Stomach (tissue), 4 donors: ENCODE measurements around the gene KIAA0513.

ENCODE experiments used
- CTCF ChIP-seq, 7 experiments: fragments of 450-650 bp in 4 of 7; fragments of 200-600 bp in 3 of 7; sonication (generic) in 3 of 7; IDR thresholded peaks; one replicate each; pipeline ENCODE4 v1.5.1; 2016 to 2019; ENCODE audit warnings: antibody characterized with exemption in 7 of 7, control low read depth in 2 of 7, mild to moderate bottlenecking in 1 of 7
- POLR2A ChIP-seq, 4 donors: fragments of 450-650 bp; IDR thresholded peaks; one replicate each; pipeline ENCODE4 v1.6.1; 2016; ENCODE audit warnings: antibody characterized with exemption in 4 of 4, control low read depth in 2 of 4, mild to moderate bottlenecking in 1 of 4, moderate library complexity in 1 of 4

GRCh38 chr16:85128079-85128837 lies 100.7 kb downstream of the KIAA0513 start:
- TF ChIP-seq POLR2A (IDR thresholded peaks at IDR 0.05) = no peak
- no peak for TF ChIP-seq CTCF (IDR thresholded peaks at IDR 0.05)
